Activated CD4-positive, alpha-beta T cell treated with anti-CD3 and anti-CD28 coated beads for 48 hours (primary cell): Measurements from ENCODE around the gene MICAL3.
"Not testable (repeated sequence)": the region's sequence is repeated elsewhere in the genome, so short reads cannot be mapped to it uniquely, and the experiment has no call there.

Experiments
- DNase-seq: peaks from one replicate; pipeline ENCODE4 v3.0.0-alpha.2; 2020

MICAL3 gene

DNA sequence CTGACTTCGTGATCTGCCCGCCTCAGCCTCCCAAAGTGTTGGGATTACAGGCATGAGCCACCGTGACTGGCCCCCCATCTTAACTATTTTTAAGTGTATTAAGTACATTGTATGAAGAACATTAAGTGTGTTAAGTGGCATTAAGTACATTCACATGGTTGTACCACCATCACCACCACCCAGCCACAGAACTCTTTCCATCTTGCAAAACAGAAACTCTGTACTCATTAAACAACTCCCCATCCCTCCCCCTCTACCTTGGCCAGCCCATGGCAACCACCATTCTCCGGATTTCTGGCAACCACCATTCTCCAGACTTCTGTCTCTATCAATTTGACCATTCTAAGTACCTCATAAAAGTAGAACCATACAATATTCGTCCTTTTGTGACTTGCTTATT lies 35.6 kb upstream of the MICAL3 start:
- no peak for DNase-seq

DNA sequence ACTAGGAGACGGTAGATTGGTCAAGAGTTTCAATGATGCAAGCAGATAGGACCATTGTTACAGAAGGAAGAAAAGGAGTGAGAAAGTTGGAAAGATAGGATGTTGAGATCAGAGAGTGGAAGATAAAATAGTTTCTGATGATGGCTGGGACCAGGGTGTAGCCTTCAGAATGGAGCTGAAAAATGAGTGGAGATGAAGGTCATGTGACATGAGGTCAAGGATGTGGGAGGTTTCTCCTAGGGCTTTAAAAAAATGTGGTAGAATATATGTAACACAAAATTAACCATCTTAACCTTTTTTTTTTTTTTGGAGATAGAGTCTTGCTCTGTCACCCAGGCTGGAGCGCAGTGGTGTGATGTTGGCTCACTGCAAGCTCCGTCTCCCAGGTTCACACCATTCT lies 35.1 kb upstream of the MICAL3 start:
- DNase-seq, result no peak

DNA sequence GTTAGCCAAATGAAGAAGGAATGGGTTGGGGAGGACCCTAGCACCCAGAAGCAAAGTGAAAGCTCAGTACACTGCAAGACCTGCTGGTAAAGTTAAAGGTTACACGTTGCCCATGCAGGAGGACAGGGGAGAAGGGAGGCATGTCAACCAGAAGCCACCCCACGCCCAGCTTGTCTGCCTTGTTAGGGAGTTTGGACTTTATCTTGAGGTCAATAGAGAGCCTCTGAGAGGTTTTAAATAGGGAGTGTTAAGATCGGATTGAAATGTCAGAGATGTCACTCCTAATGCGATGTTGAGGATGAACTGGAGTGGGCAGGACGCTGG lies 34.7 kb upstream of the MICAL3 start:
- no peak for DNase-seq

DNA sequence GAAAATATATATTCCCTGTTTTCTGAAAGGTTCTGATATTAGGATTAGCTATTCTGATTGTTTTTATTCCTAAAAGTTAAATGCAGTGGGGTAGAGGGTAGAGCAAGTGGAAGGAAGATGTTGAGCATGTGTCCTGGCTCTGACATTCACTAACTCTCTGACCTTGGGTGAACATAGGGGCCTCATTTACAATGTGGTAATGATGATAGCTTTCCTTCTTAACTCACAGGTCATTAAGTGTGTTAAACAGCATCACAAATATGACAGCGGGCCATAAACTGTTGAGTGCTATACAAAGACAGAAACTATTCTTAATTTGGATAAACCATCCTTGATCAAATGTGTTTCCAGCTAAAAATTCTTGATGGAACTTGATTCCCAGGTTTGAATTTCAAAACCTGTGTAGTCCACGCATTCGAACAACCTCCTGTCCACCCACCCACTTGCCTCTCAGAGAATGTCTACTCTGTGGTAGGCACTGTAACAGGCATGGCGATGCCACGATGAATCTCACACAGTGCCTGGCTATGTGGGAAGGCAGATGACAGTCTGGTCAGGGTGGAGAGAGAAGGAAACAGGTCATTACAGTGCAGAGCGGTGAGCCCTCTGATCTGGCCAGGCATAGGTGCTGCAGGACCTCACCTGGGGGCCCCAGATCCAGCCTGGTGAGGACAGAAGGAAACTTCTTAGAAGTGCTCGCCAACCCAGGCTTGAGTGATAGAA lies 34.2 kb upstream of the MICAL3 start:
- DNase-seq, result no peak

DNA sequence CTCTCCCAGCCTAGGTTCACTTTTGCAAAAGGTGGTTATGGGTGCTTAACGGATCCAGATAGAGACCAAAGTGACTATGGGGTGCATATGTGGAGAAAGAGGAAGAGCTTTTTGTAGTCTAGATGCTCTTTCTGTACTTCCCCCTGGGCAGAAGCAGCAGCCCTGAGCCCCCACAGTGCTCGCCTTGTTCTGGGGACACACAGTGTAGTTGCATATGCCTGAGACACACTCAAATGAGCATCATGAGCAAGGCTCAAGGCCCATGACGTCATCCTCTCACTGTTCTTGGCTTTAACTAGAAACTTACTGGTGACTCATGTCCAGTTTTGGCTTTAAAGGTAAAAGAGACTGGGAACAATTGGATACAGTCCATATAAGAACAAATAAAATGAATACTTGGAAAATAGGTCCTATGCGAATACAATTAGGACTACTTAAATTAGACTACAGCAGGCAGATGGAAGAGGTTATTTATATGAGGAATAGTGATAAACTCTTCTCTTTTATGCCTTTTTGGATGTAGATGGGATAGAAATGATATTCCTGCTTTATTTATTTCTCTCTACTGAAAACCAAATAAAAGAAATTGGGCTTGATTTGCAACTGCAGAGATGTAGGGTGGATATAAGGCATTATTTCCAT lies 33.3 kb upstream of the MICAL3 start:
- DNase-seq, result no peak

DNA sequence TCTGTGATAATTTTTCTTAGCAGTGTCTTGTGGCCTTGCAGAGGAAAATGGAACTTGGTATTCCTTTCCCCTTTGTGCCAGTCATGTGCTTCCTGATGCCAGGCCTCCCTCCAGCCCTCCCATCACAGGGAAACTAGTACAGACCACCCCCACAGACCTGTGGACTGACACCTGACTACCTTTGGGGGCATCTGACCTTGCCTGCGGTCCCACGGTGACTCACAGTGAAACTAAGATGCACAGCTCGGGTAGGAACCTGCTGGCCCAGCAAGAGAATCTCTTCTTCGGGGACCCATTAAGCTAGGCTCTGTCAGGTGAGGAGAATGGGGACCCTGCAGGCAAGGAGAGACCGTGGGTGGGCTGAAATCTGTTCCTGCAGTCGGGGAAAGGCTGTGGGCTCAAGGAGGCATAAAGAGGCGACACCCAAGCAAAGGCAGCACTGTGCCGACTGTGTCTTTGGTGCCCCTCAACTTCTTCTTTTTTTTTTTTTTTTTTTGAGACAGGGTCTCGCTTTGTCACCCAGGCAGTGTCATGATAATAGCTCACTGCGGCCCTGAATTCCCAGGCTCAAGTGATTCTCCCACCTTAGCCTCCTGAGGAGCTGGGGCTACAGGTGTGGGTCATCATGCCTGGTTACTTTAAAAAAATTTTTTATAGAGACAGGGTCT lies 32.6 kb upstream of the MICAL3 start:
- DNase-seq, result no peak

DNA sequence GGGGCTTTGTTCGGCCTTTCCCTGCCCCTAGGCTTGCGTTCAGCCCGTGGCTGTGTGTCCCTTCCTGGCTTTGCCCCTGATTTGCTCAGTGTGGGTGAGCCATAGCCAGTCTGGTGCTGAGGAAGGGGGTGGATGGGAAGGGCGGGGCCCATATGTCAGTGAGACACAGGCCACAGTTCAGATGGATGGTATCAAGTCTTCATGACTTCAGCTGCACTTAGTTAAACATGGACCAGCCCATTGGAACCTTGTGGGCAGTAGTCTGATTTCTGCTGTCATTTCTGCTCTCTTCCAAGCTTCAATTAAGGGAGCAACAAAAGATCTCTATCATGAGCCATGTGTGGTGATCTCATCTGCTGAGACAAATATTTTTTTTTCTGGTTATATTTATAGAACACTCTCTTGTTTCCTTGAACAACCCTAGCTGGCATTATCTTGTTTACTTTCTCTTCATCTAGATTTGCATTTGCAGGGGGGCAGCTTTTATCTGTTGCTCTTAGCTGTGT lies 31.9 kb upstream of the MICAL3 start:
- no peak for DNase-seq

DNA sequence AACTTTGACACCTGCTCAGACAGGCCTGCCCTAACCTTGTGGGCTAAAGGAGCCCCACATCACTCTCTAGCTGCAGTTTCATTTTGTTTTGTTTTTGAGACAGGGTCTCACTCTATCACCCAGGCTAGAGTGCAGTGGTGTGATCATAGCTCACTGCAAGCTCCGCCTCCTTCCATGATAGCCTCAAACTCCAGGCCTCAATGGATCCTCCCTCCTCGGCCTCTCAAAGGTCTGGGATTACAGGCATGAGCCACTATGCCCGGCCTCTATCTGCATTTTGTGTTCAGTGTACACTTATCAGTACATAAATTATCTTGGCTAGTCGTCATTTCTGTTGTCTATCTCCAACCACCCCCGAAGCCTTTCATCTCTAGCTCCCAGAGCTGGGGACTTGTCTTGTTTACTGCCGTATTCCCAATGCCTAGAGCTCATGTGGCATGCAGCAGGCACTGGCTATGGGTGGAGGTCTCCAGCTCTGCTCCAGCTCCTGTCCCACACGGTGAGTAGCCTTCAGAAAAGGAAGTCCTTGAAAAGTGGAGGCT lies 31.3 kb upstream of the MICAL3 start:
- no peak for DNase-seq

DNA sequence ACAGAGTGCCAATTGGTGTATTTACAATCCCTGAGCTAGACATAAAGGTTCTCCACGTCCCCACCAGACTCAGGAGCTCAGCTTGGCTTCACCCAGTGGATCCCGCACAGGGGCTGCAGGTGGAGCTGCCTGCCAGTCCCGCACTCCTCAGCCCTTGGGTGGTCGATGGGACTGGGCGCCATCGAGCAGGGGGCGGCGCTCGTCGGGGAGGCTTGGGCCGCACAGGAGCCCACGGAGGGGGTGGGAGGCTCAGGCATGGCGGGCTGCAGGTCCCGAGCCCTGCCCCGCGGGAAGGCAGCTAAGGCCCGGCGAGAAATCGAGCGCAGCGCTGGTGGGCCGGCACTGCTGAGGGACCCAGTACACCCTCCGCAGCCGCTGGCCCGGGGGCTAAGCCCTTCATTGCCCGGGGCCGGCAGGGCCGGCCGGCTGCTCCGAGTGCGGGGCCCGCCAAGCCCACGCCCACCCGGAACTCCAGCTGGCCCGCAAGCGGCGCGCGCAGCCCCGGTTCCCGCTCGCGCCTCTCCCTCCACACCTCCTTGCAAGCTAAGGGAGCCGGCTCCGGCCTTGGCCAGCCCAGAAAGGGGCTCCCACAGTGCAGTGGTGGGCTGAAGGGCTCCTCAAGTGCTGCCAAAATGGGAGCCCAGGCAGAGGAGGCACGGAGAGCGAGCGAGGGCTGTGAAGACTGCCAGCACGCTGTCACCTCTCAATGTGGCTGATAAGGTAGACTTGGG lies 29.0 kb upstream of the MICAL3 start:
- not testable (repeated sequence) for DNase-seq

DNA sequence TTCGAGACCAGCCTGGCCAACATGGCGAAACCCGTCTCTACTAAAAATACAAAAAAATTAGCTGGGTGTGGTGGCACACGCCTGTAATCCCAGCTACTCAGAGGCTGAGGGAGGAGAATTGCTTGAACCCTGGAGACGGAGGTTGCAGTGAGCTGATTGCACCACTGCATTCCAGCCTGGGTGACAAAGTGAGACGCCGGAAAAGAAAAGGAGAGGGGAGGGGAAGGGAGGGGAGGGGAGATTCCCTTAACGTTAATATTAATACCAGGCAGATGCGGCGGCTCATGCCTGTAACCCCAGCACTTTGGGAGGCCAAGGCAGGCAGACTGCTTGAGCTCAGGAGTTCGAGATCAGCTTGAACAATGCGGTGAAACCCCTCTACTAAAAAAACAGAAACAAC lies 26.8 kb upstream of the MICAL3 start:
- DNase-seq, result not testable (repeated sequence)

DNA sequence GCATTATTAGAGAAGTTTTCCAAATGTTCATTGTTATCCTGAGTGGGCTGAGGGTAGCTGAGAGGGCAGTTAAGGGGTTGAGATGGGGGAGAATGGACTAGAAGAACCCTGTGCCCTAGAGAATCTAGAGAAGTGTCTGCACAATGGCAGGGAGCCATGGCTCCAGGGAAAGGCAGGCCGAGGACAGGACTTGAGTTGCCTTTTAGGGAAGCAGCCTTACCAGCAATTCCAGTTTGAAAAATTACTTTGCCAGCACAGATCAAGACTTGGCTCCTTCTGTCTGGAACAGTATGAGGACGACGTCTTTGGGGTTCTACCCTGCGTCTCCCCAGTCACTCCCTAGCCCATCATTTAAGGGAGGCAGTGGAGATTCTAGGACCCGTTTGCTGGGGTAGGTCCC lies 25.7 kb upstream of the MICAL3 start:
- no peak for DNase-seq

DNA sequence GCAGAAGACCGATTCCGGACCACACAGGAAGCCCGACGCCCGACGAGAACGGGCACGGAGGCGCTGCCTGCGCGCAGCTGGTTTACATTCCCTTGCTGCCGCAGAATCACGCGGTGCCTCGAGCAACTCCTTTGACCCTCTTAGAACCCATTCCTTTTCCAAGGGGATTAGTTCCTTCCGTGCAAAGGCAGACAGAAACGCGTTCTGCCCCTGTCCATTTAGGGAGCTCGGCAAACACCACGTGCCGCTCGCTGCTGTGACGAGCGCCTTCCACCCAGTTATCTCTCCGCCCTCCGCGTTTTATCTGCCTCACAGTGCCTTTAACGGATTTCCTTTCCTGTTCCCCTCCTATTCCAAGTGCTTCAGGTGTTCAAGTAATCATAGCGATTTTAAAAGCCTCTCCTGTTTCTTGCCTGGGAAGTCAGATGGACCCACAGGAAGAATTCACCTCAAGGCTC lies 24.1 kb upstream of the MICAL3 start:
- no peak for DNase-seq

DNA sequence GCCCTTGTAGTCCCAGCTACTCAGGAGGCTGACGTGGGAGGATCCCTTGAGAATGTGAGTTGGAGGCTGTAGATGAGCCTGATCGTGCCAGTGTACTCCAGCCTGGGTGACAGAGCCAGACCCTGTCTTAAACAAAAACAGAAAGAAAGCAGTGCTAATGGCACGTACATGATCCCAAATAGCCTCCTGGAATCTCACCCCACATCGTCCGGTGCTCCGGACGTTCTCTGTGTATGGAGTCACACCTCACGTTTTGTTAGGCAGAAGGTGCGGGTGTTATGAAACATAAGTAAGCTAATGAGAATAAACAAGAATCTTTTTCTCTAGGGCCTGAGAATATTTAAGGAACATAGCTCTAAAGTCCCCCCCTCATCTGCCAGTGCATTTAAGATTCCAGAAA lies 23.7 kb upstream of the MICAL3 start:
- DNase-seq, result no peak

DNA sequence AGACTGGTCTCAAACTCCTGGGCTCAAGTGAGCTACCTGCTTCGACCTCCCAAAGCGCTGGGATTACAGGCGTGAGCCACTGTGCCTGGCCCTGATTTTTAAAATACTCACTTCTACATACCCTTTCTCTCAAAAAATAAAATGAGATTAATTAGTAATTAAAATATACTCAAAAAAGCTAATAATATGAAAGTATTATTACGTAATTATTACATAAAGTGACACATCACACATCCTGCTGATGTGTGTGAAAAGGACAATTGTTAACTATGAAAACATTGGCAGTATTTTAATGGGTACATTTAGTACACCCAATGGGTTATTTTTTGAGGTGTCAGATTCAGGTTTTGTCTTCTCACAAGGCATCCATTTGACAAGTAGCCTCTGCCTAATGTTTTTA lies 21.4 kb upstream of the MICAL3 start:
- no peak for DNase-seq

DNA sequence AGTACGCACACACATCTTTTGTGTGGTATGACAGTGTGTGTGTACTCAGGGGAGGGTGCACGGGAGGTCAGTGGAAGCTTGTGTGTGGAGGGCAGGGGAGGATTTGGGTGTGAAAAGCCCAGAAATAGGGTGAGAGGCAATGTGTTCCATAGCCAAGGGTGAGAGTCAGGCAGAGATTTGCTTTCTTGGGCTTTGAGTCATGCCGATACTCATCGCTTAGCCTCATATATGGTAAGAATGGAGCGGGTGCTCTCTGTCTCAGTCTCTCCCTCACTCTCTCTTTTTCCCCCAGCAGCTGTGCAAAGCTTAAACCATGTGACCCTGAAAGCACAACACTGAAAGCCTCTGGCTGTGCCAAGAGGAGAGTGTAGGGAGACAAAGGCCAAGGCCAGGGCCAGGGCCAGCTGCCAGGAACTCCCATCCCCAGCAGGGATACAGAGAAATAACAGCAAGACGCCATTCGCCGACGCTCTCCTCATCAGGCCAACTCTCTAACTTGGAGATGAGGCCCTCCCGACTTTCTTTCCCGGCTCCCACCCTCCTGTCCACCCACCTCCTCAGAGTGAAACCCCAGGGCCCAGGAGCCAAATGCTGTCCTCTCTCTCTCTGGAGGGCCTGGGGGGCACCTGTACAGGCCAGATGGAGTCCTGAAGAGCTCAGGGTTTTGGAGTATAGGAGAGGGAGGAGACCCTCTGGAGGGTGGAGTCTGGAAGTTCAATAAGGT lies 20.3 kb upstream of the MICAL3 start:
- no peak for DNase-seq

DNA sequence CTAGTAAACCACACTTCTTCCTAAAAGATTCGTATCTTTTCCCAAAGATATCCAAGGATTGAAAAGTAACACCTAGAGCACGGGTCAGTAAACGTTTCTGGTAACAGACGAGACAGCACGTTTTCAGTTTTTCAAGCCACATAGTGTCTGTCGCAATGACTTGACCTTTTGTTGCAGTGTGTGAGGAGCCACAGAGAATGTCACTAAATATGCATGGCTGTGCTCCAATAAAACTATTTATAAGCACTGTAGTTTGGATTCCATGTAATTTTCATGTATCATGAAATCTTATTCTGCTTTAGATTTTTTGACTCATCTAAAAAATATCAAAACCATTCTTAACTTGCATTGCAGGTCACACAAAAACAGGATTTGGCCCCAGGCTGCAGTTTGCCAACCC lies 18.3 kb upstream of the MICAL3 start:
- no peak for DNase-seq

DNA sequence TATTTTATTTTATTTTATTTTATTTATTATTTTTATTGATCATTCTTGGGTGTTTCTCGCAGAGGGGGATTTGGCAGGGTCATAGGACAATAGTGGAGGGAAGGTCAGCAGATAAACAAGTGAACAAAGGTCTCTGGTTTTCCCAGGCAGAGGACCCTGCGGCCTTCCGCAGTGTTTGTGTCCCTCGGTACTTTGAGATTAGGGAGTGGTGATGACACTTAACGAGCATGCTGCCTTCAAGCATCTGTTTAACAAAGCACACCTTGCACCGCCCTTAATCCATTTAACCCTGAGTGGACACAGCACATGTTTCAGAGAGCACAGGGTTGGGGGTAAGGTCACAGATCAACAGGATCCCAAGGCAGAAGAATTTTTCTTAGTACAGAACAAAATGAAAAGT lies 16.5 kb upstream of the MICAL3 start:
- DNase-seq, result not testable (repeated sequence)

DNA sequence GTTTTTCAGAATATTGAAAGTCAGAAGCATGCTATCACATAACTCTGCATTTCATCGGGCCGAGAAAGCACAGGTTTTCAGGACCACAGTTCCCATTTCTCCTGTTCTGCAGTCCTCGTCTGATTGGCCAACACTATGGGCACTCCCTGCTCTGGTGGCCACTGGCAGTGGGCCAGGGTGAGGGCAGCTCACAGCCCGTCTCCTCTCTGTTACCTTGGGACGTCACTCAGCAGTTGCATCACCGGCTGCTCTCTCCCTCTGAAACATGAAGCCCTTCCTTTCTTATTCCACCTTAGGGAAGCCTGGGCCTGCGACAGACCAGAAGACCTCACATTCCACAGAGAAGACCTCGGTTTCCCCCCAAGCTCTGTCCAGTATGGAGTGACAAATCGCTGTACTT lies 11.4 kb upstream of the MICAL3 start:
- DNase-seq, result no peak

DNA sequence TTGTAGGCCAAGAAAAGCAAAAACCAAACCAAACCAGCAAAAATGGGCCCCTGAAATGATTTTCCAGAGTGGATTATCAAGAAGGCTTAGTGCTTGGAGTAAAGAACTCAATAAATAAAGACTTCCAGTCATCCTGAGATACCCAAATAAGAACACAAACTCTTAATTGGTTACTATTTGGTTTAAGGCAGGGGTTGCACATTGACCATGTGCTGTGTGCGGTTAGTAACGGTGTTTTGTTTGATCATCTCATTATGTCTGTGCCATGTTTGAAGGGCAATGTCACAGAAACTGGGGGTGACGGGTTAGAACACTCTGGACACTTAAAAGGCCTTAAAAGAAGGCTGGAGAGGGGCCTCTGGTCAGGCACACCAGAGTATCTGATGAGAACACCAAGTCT lies 9.7 kb upstream of the MICAL3 start:
- no peak for DNase-seq

DNA sequence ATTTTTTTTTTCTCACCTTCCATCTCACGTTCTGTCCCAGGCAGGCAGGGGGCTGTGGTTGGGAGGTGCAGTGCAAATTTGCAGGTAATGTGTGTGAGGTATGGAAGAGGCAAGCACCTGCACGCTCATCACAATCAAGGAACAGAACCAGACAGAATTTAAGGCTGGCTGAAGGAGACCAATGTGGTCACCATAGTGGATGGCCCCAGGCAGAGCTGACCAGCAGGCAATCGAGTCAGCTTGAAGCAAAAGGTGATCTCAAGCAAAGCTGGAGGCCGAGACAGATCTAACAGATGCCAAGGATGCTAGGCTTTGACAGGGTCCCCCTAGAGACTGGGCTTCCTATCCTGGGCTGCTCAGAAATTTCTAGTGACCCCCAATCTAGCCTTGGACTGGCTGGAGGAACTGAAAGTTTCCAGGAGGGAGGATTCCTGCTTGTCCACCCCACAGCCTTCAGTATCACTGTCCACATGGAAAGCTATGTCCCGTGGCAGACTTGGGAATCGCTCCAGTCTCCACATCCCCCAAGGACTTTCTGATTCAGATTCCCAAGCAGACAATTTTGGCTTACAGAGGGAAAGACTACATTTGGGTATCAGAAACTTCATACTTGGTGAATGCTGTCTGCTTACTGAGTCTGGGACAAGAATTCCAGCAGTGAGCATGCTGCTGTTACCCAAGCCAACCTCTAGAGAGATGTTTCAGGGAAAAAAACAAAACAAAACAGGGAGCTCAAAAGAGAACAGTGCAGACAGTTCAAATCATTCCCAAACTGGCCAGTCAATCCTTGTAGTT lies 9.0 kb upstream of the MICAL3 start:
- DNase-seq, result no peak

DNA sequence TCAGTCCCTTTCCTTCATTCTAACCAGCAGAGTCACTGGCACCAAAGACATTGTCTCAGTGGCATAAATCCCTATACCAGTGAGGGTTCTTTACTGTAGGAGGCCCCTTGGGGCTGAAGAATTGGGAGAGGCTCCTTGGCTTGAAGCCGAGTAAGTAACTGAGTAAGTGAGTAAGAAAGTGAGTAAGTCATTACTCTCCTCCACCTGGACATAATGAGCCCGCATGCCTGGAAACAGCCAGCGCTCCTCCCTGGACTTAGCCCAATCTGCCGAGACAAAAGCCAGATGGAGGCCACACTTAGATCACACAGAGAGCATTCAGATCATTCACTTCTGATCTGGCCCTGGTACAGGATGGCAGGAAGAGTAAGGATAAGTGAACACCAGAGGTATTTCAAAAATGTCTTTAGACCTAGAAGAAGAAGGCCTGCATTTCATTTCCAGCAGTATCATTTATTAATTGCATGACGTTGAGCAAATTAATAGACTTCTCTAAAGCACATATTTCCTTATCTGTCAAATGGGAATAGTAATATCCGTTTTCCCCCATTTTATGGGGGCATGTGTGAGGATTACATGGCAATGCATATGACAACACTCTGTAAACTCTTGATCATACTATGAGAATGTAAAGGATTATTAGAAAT lies 8.2 kb upstream of the MICAL3 start:
- no peak for DNase-seq
